K562 (cell line): ENCODE measurements around the gene FAM149A. TPM values are rescaled to one million over a fixed set of nuclear protein-coding genes. Genes with fewer than 3 reads are reported as not detected.
A peak's percentile ranks its signal among the peaks of the same experiment; 100 is the strongest.

Source experiments
- ATAC-seq: fragments of 200-7000 bp; cut with Tn5 transposase; 3 replicates; pipeline ENCODE4 v1.9.1; 2020; ENCODE audit warnings: moderate library complexity
- BruUV-seq: library from RNA; stranded (reverse); fragments of 400-500 nt; replicated peaks from 2 replicates; lab custom pipeline; 2021; lab: Mats Ljungman, UMichigan
- CTCF ChIA-PET: fragments of 300-600 bp; formaldehyde crosslinking; extraction: SDS; loops from one replicate; lab custom pipeline; 2021; ENCODE audit warnings: low intra/inter-chr PET ratio; lab: Yijun Ruan, JAX
- POLR2A ChIA-PET: fragments of 300-600, 350-650 bp; sonication (Branson Sonifier 250); formaldehyde crosslinking; extraction: SDS; loops from one replicate; lab custom pipeline; 2021; ENCODE audit warnings: antibody characterized with exemption, inconsistent platforms; lab: Yijun Ruan, JAX
- DNase-seq, 4 experiments: peaks; one replicate each; pipeline versions ENCODE4 v3.0.0 to v3.0.0-alpha.2; 2011 to 2018; ENCODE audit warnings: low spot score in 3 of 4, mixed read lengths in 3 of 4; ENCODE audit errors: extremely low read depth in 1 of 4
- FAIRE-seq: peaks from 2 replicates; lab custom pipeline; 2011; peaks lifted over from hg19 to GRCh38; lab: Jason Lieb, UNC
- H2AFZ ChIP-seq: 2 replicates; pipeline ENCODE4 v1.6.0; 2011; ENCODE audit warnings: low read depth, low read length, control low read depth, inconsistent platforms
- H3K27ac ChIP-seq: fragments of 200-600 bp; 3 replicates; pipeline ENCODE4 v1.8.0; 2011; ENCODE audit warnings: low read depth, mild to moderate bottlenecking, control low read depth, inconsistent platforms, low read length, moderate library complexity, mixed read lengths; ENCODE audit errors: extremely low read depth
- H3K27me3 ChIP-seq, 2 experiments: fragments of 300-600 bp in 1 of 2; 2 replicates in 1 of 2; 3 replicates in 1 of 2; pipeline versions ENCODE4 v1.6.0 to v1.8.0; 2011; ENCODE audit warnings: inconsistent platforms in 2 of 2, low read length in 2 of 2, mild to moderate bottlenecking in 1 of 2, mixed read lengths in 1 of 2, moderate library complexity in 1 of 2; ENCODE audit not compliant: control insufficient read depth in 2 of 2, insufficient read depth in 2 of 2
- H3K36me3 ChIP-seq: fragments of 300-600 bp; 3 replicates; pipeline ENCODE4 v1.8.0; 2011; ENCODE audit warnings: mild to moderate bottlenecking, low read length, inconsistent platforms; ENCODE audit not compliant: control insufficient read depth, insufficient read depth
- H3K4me1 ChIP-seq, 2 experiments: fragments of 200-600 bp in 1 of 2; replicated peaks in 1 of 2; 2 replicates in 1 of 2; 3 replicates in 1 of 2; pipeline versions ENCODE4 v1.5.1 to v1.8.0; 2011; ENCODE audit warnings: inconsistent platforms in 2 of 2, low read length in 2 of 2, mild to moderate bottlenecking in 1 of 2, mixed read lengths in 1 of 2, moderate library complexity in 1 of 2; ENCODE audit not compliant: control insufficient read depth in 2 of 2, insufficient read depth in 2 of 2
- H3K4me2 ChIP-seq: 2 replicates; pipeline ENCODE4 v1.6.1; 2011; ENCODE audit warnings: low read length, control low read depth, inconsistent platforms, mixed read lengths; ENCODE audit not compliant: insufficient read depth
- H3K4me3 ChIP-seq: fragments of 200-600 bp; sonication (generic), shearing (Covaris generic); 2 replicates; pipeline ENCODE4 v1.5.1; 2016; ENCODE audit warnings: control low read depth, inconsistent platforms
- H3K79me2 ChIP-seq: fragments of 200-600 bp; 3 replicates; pipeline ENCODE4 v1.8.0; 2011; ENCODE audit warnings: low read length, inconsistent platforms; ENCODE audit not compliant: control insufficient read depth, insufficient read depth
- H3K9ac ChIP-seq, 2 experiments: 2 replicates each; pipeline versions ENCODE4 v1.6.0 to v1.6.1; 2011; ENCODE audit warnings: low read depth in 2 of 2, low read length in 2 of 2, control low read depth in 1 of 2, inconsistent platforms in 1 of 2, mild to moderate bottlenecking in 1 of 2, mixed read lengths in 1 of 2; ENCODE audit not compliant: insufficient read depth in 1 of 2
- H3K9me1 ChIP-seq: one replicate; pipeline ENCODE4 v1.6.0; 2011; ENCODE audit warnings: inconsistent platforms, mild to moderate bottlenecking, low read length, moderate library complexity; ENCODE audit not compliant: control insufficient read depth, insufficient read depth
- H3K9me3 ChIP-seq: replicated peaks from 2 replicates; pipeline ENCODE4 v1.5.1; 2011; ENCODE audit warnings: low read depth, low read length, inconsistent platforms; ENCODE audit not compliant: control insufficient read depth, insufficient read depth
- H4K20me1 ChIP-seq: replicated peaks from 2 replicates; pipeline ENCODE4 v1.6.1; 2011; ENCODE audit warnings: low read length, inconsistent platforms, mixed read lengths; ENCODE audit not compliant: control insufficient read depth, insufficient read depth
- CTBP1 ChIP-seq: fragments of 450-650 bp; IDR thresholded peaks from 2 replicates; pipeline ENCODE4 v1.6.1; 2016; ENCODE audit warnings: borderline replicate concordance
- PTRF ChIP-seq: fragments of 450-650 bp; IDR thresholded peaks from 2 replicates; pipeline ENCODE4 v1.6.1; 2016; ENCODE audit warnings: mild to moderate bottlenecking, missing genetic modification characterization, missing compliant biosample characterization
- SIX5 ChIP-seq, 2 experiments: IDR thresholded peaks; 2 replicates each; pipeline ENCODE4 v1.6.1; 2011; ENCODE audit warnings: low read length in 2 of 2, borderline replicate concordance in 1 of 2, low read depth in 1 of 2, mild to moderate bottlenecking in 1 of 2, moderate library complexity in 1 of 2; ENCODE audit not compliant: insufficient read depth in 1 of 2
- WGBS: fragments of 100-300 bp; shearing (Covaris generic); methylation state at CpG from one replicate; pipeline ENCODE4 v1.1.6; 2016; ENCODE audit warnings: low coverage, mixed read lengths; ENCODE audit not compliant: insufficient coverage; ENCODE audit errors: missing lambda C conversion rate; 5-methylcytosine and 5-hydroxymethylcytosine counted together
- in situ Hi-C: fragments of 300-500 bp; cut with MboI; formaldehyde crosslinking; loops from 4 replicates; pipeline ENCODE4 v1.15.0; 2018; ENCODE audit warnings: inconsistent platforms, mixed read lengths
- intact Hi-C: fragments of 100-400 bp; cut with micrococcal nuclease; formaldehyde crosslinking; loops from 2 replicates; pipeline ENCODE4 v1.14.2; 2022
- polyA plus RNA-seq, 8 experiments: library from polyadenylated mRNA; depleted of rRNA in 4 of 8; stranded (reverse) in 5 of 8; unstranded in 3 of 8; fragments of >200 nt; fragmentation: Nextera tagmentation in 2 of 8; fragmentation: Illumina TruSeq in 1 of 8; extraction: Ambion mirVana in 2 of 8; extraction: Trizol in 1 of 8; gene quantifications; 2 replicates each; pipeline versions ENCODE4 v1.2.1 to v1.2.3, GENCODE V29; 2011 to 2014; ENCODE audit warnings: inconsistent platforms in 1 of 8, missing spikeins in 1 of 8
- total RNA-seq, 7 experiments: library from RNA; depleted of rRNA in 6 of 7; stranded (reverse); fragments of >200 nt in 6 of 7; fragmentation: Illumina TruSeq in 2 of 7; extraction: Trizol in 2 of 7; gene quantifications; 2 replicates each; pipeline versions ENCODE4 v1.2.1 to v1.2.3, GENCODE V29; 2011 to 2021; ENCODE audit warnings: low replicate concordance in 1 of 7
- TF ChIP-seq, protein P1 (sequence below): IDR thresholded peaks from 2 replicates; pipeline ENCODE4 v1.6.1; 2011; ENCODE audit warnings: borderline replicate concordance, low read depth, mild to moderate bottlenecking, moderate library complexity, low read length; ENCODE audit not compliant: insufficient read depth, poor library complexity, severe bottlenecking
- TF ChIP-seq, protein P2 (sequence below): fragments of 450-650 bp; IDR thresholded peaks from 2 replicates; pipeline ENCODE4 v1.7.1; 2018; ENCODE audit warnings: mild to moderate bottlenecking, low read depth; ENCODE audit not compliant: partially characterized antibody

Gene FAM149A
- total and polyA plus RNA-seq, 9 of the 15 experiments (the other 6 are each of a cell fraction or from before 2014, with no cell fraction given), result not detected

DNA sequence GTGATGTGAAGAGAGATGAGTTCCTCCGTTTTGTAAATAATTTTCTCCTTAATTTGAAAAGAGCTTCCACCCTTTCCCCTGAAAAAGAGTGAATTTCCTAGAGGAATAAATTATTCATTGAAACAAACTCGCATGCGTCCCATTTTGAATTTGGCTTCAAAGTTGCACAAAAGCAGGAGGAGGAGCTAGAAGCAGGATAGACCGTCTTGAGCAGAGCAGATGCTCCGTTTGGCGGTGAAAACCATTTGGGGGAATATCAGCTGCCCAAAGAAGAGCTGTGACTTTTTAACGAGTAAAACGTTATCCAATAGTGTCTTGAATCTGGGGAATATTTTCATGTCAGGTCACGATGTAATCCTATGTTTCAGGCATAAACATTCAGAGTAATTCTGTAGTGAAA lies 42.0 kb downstream of the FAM149A start:
- no peak for ATAC-seq
- Histone ChIP-seq H3K9me1 (no peaks in the 10 kb centered on the region), H3K4me3 (no peak overlapping the region), H3K4me1 (peaks cover 0 to 4% of the 10 kb centered on the region in 2 experiments; a peak in 2 of 5 replicates), H3K9ac (no peak overlapping the region), H3K79me2 (no peaks in the 10 kb centered on the region), H3K9me3 (no peaks in the 10 kb centered on the region), H3K36me3 (no peaks in the 10 kb centered on the region), H3K4me2 (no peak overlapping the region), H2AFZ (no peak overlapping the region), H3K27ac (no peak overlapping the region), H3K27me3 (peaks cover 27 to 57% of the 10 kb centered on the region in 2 experiments; a peak in 4 of 5 replicates), H4K20me1 (no peaks in the 10 kb centered on the region)
- intact Hi-C loops (no loop called here), in situ Hi-C loops (no loop called here)
- 3% methylated on average over 9 of the region's 9 CpGs for WGBS
- TF ChIP-seq, protein P1, sequence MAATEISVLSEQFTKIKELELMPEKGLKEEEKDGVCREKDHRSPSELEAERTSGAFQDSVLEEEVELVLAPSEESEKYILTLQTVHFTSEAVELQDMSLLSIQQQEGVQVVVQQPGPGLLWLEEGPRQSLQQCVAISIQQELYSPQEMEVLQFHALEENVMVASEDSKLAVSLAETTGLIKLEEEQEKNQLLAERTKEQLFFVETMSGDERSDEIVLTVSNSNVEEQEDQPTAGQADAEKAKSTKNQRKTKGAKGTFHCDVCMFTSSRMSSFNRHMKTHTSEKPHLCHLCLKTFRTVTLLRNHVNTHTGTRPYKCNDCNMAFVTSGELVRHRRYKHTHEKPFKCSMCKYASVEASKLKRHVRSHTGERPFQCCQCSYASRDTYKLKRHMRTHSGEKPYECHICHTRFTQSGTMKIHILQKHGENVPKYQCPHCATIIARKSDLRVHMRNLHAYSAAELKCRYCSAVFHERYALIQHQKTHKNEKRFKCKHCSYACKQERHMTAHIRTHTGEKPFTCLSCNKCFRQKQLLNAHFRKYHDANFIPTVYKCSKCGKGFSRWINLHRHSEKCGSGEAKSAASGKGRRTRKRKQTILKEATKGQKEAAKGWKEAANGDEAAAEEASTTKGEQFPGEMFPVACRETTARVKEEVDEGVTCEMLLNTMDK, result no peak
- TF ChIP-seq CTBP1, result no peak
- no peak for TF ChIP-seq PTRF (tag)
- TF ChIP-seq, protein P2, sequence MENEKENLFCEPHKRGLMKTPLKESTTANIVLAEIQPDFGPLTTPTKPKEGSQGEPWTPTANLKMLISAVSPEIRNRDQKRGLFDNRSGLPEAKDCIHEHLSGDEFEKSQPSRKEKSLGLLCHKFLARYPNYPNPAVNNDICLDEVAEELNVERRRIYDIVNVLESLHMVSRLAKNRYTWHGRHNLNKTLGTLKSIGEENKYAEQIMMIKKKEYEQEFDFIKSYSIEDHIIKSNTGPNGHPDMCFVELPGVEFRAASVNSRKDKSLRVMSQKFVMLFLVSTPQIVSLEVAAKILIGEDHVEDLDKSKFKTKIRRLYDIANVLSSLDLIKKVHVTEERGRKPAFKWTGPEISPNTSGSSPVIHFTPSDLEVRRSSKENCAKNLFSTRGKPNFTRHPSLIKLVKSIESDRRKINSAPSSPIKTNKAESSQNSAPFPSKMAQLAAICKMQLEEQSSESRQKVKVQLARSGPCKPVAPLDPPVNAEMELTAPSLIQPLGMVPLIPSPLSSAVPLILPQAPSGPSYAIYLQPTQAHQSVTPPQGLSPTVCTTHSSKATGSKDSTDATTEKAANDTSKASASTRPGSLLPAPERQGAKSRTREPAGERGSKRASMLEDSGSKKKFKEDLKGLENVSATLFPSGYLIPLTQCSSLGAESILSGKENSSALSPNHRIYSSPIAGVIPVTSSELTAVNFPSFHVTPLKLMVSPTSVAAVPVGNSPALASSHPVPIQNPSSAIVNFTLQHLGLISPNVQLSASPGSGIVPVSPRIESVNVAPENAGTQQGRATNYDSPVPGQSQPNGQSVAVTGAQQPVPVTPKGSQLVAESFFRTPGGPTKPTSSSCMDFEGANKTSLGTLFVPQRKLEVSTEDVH, result no peak
- no peak for TF ChIP-seq SIX5 (IDR thresholded peaks at IDR 0.05; ENCODE audit: borderline replicate concordance in 1 of 2, insufficient read depth in 1 of 2, low read depth in 1 of 2, low read length in 2 of 2)
- ChIA-PET CTCF (no interaction called here), POLR2A (interaction anchor here (0.9 kb wide), 1 partner anchor 11 kb away, joined by 3 read pairs; no protein-coding TSS in a partner anchor)
- FAIRE-seq, result peak; percentile 46
- BruUV-seq, result no TSS peak
- no peak for DNase-seq
